Liver (tissue), 9 donors: ENCODE data around the gene ECM1. TPM values are rescaled to one million over a fixed set of nuclear protein-coding genes. Genes with fewer than 3 reads are reported as not detected.

ENCODE experiments used
- DNase-seq: peaks from one replicate; pipeline ENCODE4 v3.0.0-alpha.2; 2017; ENCODE audit warnings: low spot score
- H3K27ac ChIP-seq, 2 donors: one replicate each; pipeline ENCODE4 v1.7.0; 2013; ENCODE audit warnings: inconsistent platforms in 2 of 2, low read length in 2 of 2, control low read depth in 1 of 2, low read depth in 1 of 2, mild to moderate bottlenecking in 1 of 2
- H3K27me3 ChIP-seq, 4 donors: one replicate each; pipeline versions ENCODE4 v1.6.1 to v1.7.0; 2013; ENCODE audit warnings: low read length in 3 of 4, inconsistent platforms in 1 of 4, mild to moderate bottlenecking in 1 of 4, moderate library complexity in 1 of 4; ENCODE audit not compliant: control insufficient read depth in 4 of 4, insufficient read depth in 4 of 4
- H3K36me3 ChIP-seq, 4 donors: one replicate each; pipeline versions ENCODE4 v1.6.1 to v1.7.0; 2013; ENCODE audit warnings: low read length in 3 of 4, mild to moderate bottlenecking in 3 of 4, low read depth in 1 of 4, moderate library complexity in 1 of 4; ENCODE audit not compliant: control insufficient read depth in 4 of 4, insufficient read depth in 3 of 4
- H3K4me1 ChIP-seq, 4 donors: one replicate each; pipeline versions ENCODE4 v1.6.1 to v1.7.0; 2013; ENCODE audit warnings: low read length in 3 of 4, mild to moderate bottlenecking in 3 of 4, moderate library complexity in 1 of 4; ENCODE audit not compliant: control insufficient read depth in 4 of 4, insufficient read depth in 4 of 4
- H3K4me3 ChIP-seq, 3 donors: one replicate each; pipeline versions ENCODE4 v1.6.1 to v1.7.0; 2013; ENCODE audit warnings: low read length in 3 of 3, control low read depth in 1 of 3, low read depth in 1 of 3, mild to moderate bottlenecking in 1 of 3
- H3K9ac ChIP-seq, 2 donors: one replicate each; pipeline ENCODE4 v1.7.0; 2013; ENCODE audit warnings: low read length in 2 of 2, mild to moderate bottlenecking in 2 of 2, moderate library complexity in 2 of 2, control low read depth in 1 of 2, low read depth in 1 of 2
- H3K9me3 ChIP-seq, 4 donors: one replicate each; pipeline versions ENCODE4 v1.6.1 to v1.7.0; 2013; ENCODE audit warnings: low read length in 3 of 4; ENCODE audit not compliant: control insufficient read depth in 4 of 4
- ATF3 ChIP-seq: IDR thresholded peaks from 2 replicates; pipeline ENCODE4 v1.6.1; 2016; ENCODE audit warnings: antibody characterized with exemption
- CTCF ChIP-seq: fragments of 150-350 bp; IDR thresholded peaks from 2 replicates; pipeline ENCODE4 v1.5.1; 2017; ENCODE audit warnings: improper control_type of control experiment, low read depth, low read length; ENCODE audit not compliant: missing input control
- EGR1 ChIP-seq, 2 donors: IDR thresholded peaks; 2 replicates each; pipeline ENCODE4 v1.6.1; 2016 to 2018; ENCODE audit warnings: antibody characterized with exemption in 2 of 2, low read depth in 2 of 2
- FOXA2 ChIP-seq: IDR thresholded peaks from 2 replicates; pipeline ENCODE4 v1.6.1; 2016; ENCODE audit warnings: antibody characterized with exemption
- GABPA ChIP-seq, 2 donors: IDR thresholded peaks in 1 of 2; conservative IDR thresholded peaks in 1 of 2; 2 replicates each; pipeline ENCODE4 v1.6.1; 2016; ENCODE audit warnings: antibody characterized with exemption in 2 of 2, mild to moderate bottlenecking in 1 of 2, moderate library complexity in 1 of 2
- HNF4A ChIP-seq, 2 donors: conservative IDR thresholded peaks; 2 replicates each; pipeline ENCODE4 v1.6.1; 2016; ENCODE audit warnings: antibody characterized with exemption in 2 of 2, mild to moderate bottlenecking in 2 of 2
- HNF4G ChIP-seq: IDR thresholded peaks from 2 replicates; pipeline ENCODE4 v1.6.1; 2016; ENCODE audit warnings: antibody characterized with exemption
- JUND ChIP-seq, 2 donors: IDR thresholded peaks; 2 replicates each; pipeline ENCODE4 v1.6.1; 2016; ENCODE audit warnings: antibody characterized with exemption in 2 of 2
- MAX ChIP-seq: IDR thresholded peaks from 2 replicates; pipeline ENCODE4 v1.6.1; 2016; ENCODE audit warnings: antibody characterized with exemption
- NR2F2 ChIP-seq: IDR thresholded peaks from 2 replicates; pipeline ENCODE4 v1.6.1; 2016; ENCODE audit warnings: antibody characterized with exemption
- RAD21 ChIP-seq, 2 donors: IDR thresholded peaks; 2 replicates each; pipeline ENCODE4 v1.6.1; 2016; ENCODE audit warnings: antibody characterized with exemption in 2 of 2, mild to moderate bottlenecking in 2 of 2
- RXRA ChIP-seq, 2 donors: IDR thresholded peaks; 2 replicates each; pipeline ENCODE4 v1.6.1; 2017 to 2018; ENCODE audit warnings: antibody characterized with exemption in 2 of 2, mild to moderate bottlenecking in 1 of 2
- SP1 ChIP-seq: IDR thresholded peaks from 2 replicates; pipeline ENCODE4 v1.6.1; 2018; ENCODE audit warnings: antibody characterized with exemption, mild to moderate bottlenecking
- TAF1 ChIP-seq: conservative IDR thresholded peaks from 2 replicates; pipeline ENCODE4 v1.6.1; 2016; ENCODE audit warnings: antibody characterized with exemption, mild to moderate bottlenecking
- YY1 ChIP-seq: IDR thresholded peaks from 2 replicates; pipeline ENCODE4 v1.6.1; 2016; ENCODE audit warnings: antibody characterized with exemption, mild to moderate bottlenecking
- WGBS: extraction: QIAGEN DNeasy Blood & Tissue Kit; methylation state at CpG from one replicate; pipeline ENCODE4 v1.1.7; 2013; 5-methylcytosine and 5-hydroxymethylcytosine counted together
- polyA plus RNA-seq, 2 donors: library from polyadenylated mRNA; stranded (reverse) in 1 of 2; unstranded in 1 of 2; fragments of 200-250 nt in 1 of 2; fragments of >200 nt in 1 of 2; fragmentation: Nextera tagmentation in 1 of 2; extraction: Ambion mirVana in 1 of 2; gene quantifications; one replicate each; pipeline versions ENCODE4 v1.2.1 to v1.2.3, GENCODE V29; 2013 to 2015
- total RNA-seq, 2 donors: library from RNA; depleted of rRNA; stranded (reverse); fragments of >200 nt; gene quantifications; one replicate each; pipeline ENCODE4 v1.2.3, GENCODE V29; 2014
- TF ChIP-seq, protein P1 (sequence below): IDR thresholded peaks from 2 replicates; pipeline ENCODE4 v1.6.1; 2016; ENCODE audit warnings: antibody characterized with exemption, mild to moderate bottlenecking
- TF ChIP-seq, protein P2 (sequence below): IDR thresholded peaks from 2 replicates; pipeline ENCODE4 v1.6.1; 2016; ENCODE audit warnings: antibody characterized with exemption
- donor health status: healthy.
- donor health status: healthy.
- donor health status: healthy.
- donor health status: healthy.
- donor health status: healthy.

ECM1 gene
- total and polyA plus RNA-seq, 4 donors = 5.1 to 22.5 (median 12.6) TPM

DNA sequence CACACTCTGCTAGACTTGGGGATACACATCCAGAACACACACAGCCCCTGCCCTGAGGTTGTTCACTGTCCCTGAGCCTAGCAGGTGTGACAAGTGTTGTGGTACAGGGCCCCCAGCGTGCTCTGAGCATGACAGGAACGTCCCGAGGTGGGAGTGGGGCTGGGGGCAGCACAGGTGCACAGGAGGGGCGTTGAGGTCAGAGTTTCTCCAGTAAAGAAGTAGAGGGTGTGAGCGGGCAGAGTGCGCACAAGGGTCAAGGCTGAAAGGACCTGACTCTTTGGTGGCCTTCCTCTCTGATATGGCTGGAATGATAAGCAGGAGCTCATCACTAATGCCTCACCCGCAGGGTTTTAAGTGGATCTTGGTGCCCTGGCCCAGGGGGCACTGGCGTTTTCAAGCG lies 6.4 kb downstream of the ECM1 start:
- Histone ChIP-seq H3K9ac (no peak overlapping the region), H3K9me3 (no peaks in the 10 kb centered on the region), H3K4me1 (peaks cover 2 to 17% (median 9%) of the 10 kb centered on the region in 4 donors), H3K4me3 (no peak overlapping the region), H3K27me3 (no peaks in the 10 kb centered on the region), H3K27ac (no peak overlapping the region), H3K36me3 (peaks cover 0 to 3% (median 0%) of the 10 kb centered on the region in 4 donors)
- 82% methylated on average over 9 of the region's 9 CpGs for WGBS
- DNase-seq = no peak
- TF ChIP-seq FOXA2 = no peak
- TF ChIP-seq CTCF = no peak
- TF ChIP-seq NR2F2 = no peak
- no peak for TF ChIP-seq EGR1 (IDR thresholded peaks at IDR 0.05; ENCODE audit: low read depth in 2 of 2)
- no peak for TF ChIP-seq HNF4A (conservative IDR thresholded peaks at IDR 0.05)
- TF ChIP-seq JUND (IDR thresholded peaks at IDR 0.05) = no peak
- TF ChIP-seq MAX = no peak
- TF ChIP-seq SP1 = no peak
- TF ChIP-seq RXRA (IDR thresholded peaks at IDR 0.05) = no peak
- no peak for TF ChIP-seq ATF3
- TF ChIP-seq TAF1 = no peak

GRCh38 chr1:150514913-150515327 lies 7.0 kb downstream of the ECM1 start:
- Histone ChIP-seq H3K9ac (peak overlapping the region; percentile 82 to 98), H3K36me3 (peaks cover 0 to 3% (median 0%) of the 10 kb centered on the region in 4 donors), H3K4me3 (peak overlapping the region; percentile 60 to 85 (median 85)), H3K9me3 (no peaks in the 10 kb centered on the region), H3K27ac (peak overlapping the region; percentile 66 to 68), H3K27me3 (no peaks in the 10 kb centered on the region), H3K4me1 (peaks cover 2 to 17% (median 9%) of the 10 kb centered on the region in 4 donors)
- DNase-seq = no peak
- 31% methylated on average over 21 of the region's 21 CpGs for WGBS
- TF ChIP-seq TAF1 = peak; percentile 30
- no peak for TF ChIP-seq YY1

DNA sequence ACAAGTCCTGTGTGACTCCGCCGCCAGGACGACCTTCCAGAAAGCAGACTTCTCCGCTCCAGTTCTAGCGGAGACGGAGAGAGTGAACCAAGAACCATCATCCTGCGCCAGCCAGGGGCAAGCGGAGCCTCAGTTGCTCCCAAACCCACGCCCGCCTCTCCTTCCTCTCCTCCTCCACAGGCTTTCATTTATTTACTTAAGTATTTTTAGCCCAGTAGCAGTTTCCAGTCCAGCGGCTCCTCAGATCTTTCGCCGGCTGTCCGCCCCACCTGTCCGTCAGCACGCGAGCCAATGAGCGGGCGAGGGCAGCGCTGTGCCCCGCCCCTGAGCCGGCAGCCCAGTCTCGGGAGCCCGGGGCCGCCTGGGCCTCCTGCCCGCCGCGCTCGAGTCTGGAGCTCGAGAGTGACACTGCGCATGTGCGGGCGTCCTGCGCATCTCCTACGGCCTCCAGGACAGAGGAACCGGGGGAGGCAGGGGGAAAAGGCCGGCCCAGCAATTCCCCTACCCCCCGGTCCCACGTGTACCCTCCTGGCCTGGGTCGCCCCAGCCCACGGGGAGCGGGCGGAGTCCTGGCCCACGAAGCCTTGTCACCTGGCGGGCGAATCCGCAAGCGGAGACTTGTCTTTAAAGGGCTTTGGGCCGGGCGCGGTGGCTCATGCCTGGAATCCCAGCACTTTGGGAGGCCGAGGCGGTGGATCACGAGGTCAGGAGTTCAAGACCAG lies 7.6 kb downstream of the ECM1 start, which contains the start of gene FALEC:
Gene FALEC, plus strand, starts transcription at position 425 of the 722 bp plus-strand sequence.
- Histone ChIP-seq H3K27me3 (no peaks in the 10 kb centered on the region), H3K36me3 (peaks cover 0 to 3% (median 0%) of the 10 kb centered on the region in 4 donors), H3K4me3 (peak within 1 kb of the TSS; percentile 60 to 85 (median 85)), H3K27ac (peak within 1 kb of the TSS; percentile 66 to 68), H3K9me3 (no peaks in the 10 kb centered on the region), H3K4me1 (peaks cover 2 to 17% (median 9%) of the 10 kb centered on the region in 4 donors), H3K9ac (peak within 1 kb of the TSS; percentile 82 to 98)
- DNase-seq = peak; percentile 94
- under 1% methylated on average over 54 of the region's 54 CpGs for WGBS
- TF ChIP-seq YY1 = no peak
- TF ChIP-seq MAX = peak; percentile 19
- TF ChIP-seq ATF3 = no peak
- no peak for TF ChIP-seq JUND (IDR thresholded peaks at IDR 0.05)
- TF ChIP-seq, protein P1, sequence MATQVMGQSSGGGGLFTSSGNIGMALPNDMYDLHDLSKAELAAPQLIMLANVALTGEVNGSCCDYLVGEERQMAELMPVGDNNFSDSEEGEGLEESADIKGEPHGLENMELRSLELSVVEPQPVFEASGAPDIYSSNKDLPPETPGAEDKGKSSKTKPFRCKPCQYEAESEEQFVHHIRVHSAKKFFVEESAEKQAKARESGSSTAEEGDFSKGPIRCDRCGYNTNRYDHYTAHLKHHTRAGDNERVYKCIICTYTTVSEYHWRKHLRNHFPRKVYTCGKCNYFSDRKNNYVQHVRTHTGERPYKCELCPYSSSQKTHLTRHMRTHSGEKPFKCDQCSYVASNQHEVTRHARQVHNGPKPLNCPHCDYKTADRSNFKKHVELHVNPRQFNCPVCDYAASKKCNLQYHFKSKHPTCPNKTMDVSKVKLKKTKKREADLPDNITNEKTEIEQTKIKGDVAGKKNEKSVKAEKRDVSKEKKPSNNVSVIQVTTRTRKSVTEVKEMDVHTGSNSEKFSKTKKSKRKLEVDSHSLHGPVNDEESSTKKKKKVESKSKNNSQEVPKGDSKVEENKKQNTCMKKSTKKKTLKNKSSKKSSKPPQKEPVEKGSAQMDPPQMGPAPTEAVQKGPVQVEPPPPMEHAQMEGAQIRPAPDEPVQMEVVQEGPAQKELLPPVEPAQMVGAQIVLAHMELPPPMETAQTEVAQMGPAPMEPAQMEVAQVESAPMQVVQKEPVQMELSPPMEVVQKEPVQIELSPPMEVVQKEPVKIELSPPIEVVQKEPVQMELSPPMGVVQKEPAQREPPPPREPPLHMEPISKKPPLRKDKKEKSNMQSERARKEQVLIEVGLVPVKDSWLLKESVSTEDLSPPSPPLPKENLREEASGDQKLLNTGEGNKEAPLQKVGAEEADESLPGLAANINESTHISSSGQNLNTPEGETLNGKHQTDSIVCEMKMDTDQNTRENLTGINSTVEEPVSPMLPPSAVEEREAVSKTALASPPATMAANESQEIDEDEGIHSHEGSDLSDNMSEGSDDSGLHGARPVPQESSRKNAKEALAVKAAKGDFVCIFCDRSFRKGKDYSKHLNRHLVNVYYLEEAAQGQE = no peak
- no peak for TF ChIP-seq GABPA (IDR thresholded peaks at IDR 0.05 in 1 of 2, conservative IDR thresholded peaks at IDR 0.05 in 1 of 2)
- no peak for TF ChIP-seq HNF4A (conservative IDR thresholded peaks at IDR 0.05)
- TF ChIP-seq RAD21 (IDR thresholded peaks at IDR 0.05) = peak in 1 of 2 donors; percentile 26
- TF ChIP-seq EGR1 (IDR thresholded peaks at IDR 0.05; ENCODE audit: low read depth in 2 of 2) = no peak
- TF ChIP-seq TAF1 = no peak
- no peak for TF ChIP-seq NR2F2
- no peak for TF ChIP-seq HNF4G
- TF ChIP-seq, protein P2, sequence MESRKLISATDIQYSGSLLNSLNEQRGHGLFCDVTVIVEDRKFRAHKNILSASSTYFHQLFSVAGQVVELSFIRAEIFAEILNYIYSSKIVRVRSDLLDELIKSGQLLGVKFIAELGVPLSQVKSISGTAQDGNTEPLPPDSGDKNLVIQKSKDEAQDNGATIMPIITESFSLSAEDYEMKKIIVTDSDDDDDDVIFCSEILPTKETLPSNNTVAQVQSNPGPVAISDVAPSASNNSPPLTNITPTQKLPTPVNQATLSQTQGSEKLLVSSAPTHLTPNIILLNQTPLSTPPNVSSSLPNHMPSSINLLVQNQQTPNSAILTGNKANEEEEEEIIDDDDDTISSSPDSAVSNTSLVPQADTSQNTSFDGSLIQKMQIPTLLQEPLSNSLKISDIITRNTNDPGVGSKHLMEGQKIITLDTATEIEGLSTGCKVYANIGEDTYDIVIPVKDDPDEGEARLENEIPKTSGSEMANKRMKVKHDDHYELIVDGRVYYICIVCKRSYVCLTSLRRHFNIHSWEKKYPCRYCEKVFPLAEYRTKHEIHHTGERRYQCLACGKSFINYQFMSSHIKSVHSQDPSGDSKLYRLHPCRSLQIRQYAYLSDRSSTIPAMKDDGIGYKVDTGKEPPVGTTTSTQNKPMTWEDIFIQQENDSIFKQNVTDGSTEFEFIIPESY = no peak
- TF ChIP-seq SP1 = peak; percentile 59
